ENCODE results near the gene KLHL29.

KLHL29 gene

DNA sequence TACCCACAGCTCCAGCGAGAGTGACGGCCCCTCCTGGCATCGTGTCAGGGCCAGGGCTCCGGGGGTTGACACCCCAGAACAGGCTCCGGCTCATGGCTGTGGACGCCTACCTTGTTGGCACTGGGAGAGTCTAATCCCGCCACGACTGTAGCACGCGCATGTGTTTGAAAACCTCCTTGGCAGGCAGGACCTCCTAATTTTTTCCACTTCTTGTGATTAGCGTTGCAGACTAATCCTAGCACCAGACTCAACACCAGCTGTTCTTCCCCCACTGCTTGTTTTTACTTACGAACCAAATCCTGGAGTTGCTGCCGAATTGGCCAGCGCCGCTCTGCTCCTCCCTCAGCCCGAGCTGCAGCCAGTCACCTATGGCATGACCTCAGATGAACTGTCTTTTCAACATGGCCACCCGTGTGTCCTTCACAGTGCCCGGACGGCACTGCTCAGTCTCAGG is 110.7 kb downstream of the KLHL29 start:
- DNase-seq (ENCODE audit: low spot score) = no peak
- H3K4me3 ChIP-seq = no peak overlapping the region
- H3K27ac ChIP-seq = no peak overlapping the region
- TF ChIP-seq, protein P1, sequence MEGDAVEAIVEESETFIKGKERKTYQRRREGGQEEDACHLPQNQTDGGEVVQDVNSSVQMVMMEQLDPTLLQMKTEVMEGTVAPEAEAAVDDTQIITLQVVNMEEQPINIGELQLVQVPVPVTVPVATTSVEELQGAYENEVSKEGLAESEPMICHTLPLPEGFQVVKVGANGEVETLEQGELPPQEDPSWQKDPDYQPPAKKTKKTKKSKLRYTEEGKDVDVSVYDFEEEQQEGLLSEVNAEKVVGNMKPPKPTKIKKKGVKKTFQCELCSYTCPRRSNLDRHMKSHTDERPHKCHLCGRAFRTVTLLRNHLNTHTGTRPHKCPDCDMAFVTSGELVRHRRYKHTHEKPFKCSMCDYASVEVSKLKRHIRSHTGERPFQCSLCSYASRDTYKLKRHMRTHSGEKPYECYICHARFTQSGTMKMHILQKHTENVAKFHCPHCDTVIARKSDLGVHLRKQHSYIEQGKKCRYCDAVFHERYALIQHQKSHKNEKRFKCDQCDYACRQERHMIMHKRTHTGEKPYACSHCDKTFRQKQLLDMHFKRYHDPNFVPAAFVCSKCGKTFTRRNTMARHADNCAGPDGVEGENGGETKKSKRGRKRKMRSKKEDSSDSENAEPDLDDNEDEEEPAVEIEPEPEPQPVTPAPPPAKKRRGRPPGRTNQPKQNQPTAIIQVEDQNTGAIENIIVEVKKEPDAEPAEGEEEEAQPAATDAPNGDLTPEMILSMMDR (IDR thresholded peaks at IDR 0.05) = no peak

DNA sequence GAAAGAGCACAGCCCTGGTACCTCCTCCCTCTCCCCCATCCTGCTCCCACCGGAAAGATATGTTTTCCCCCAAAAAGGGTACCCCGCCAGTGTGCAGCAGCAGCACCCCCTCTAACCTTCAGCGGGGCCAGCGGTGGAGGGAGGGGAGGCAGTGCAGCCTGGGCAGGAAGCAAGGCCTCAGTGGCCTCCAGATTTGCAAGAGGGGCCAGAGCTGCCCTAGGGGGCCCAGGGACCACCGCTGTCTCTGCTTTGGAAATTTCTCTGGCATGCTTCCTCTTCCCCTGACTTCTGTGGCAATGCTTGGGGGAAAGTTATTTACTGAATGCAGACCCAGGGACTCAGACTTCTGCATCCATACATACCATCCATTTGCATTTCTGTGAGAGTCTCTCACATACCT is 111.5 kb downstream of the KLHL29 start:
- TF ChIP-seq, protein P1 (IDR thresholded peaks at IDR 0.05) = no peak
- H3K4me3 ChIP-seq = no peak overlapping the region
- no peak overlapping the region for H3K27ac ChIP-seq
- no peak for DNase-seq (ENCODE audit: low spot score)

DNA sequence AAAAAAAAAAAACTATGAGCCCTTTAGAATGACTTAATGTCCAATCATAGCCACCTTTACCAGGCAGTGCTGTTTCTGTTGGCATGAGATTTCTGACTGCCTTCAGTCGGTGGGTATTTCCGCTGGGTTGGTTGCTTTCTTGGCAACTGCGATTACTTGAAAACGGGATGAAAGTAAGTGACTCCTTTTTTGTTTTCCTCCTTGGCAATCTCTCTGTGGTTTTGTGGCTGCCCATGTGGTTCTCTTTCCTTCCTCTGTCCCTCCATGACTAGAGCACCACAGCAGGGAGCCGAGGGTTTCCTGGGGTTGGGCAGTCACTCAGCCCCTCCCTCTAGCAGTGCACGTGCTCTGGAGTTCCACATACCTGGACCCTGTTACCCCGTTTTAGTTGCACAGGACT is 112.1 kb downstream of the KLHL29 start:
- Histone ChIP-seq H3K27ac (no peak overlapping the region), H3K4me3 (no peak overlapping the region)
- TF ChIP-seq, protein P1 (IDR thresholded peaks at IDR 0.05) = no peak
- DNase-seq (ENCODE audit: low spot score) = no peak

DNA sequence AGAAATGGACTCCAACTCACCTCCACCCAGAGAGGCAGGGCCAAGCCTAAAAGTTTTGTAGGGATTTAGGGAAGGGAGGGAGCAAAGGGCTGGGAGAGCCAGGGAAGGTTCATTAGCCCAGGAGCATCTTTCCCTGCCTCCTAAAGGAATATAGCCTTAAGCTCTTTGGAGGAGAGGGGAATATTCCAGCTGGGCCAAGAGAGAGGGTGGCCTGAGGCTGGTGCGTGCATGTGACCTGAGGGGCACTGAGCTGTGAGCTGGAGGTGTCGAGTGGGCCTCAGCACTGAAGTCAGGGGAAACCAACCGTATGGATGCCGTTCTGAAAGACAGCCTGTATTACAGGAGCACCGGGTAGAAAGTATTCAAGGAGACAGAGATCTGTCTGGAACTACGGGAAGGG is 112.6 kb downstream of the KLHL29 start:
- no peak for DNase-seq (ENCODE audit: low spot score)
- TF ChIP-seq, protein P1 (IDR thresholded peaks at IDR 0.05) = no peak
- Histone ChIP-seq H3K27ac (no peak overlapping the region), H3K4me3 (no peak overlapping the region)

DNA sequence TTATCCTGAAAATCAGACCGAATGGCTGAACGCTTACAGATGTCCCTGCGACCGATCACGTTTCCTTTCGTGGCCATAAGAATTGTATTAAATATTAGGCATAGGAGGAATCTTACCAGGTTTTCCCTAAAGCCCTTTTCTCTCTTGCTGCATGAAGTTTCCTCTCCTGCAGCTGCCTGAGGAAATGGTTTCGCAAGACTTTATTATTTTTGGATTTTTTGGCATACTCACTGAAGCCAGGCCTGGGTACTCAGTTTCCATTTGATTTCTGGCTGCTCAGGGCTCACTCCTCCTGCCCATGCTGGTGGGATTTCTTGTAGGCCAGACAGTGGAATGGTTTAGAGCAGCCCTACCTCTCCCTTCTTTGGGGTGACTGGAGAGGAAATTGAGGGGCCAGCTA is 114.0 kb downstream of the KLHL29 start:
- Histone ChIP-seq H3K4me3 (no peak overlapping the region), H3K27ac (peak overlapping the region in 1 of 2 donors; percentile 53)
- TF ChIP-seq, protein P1 (IDR thresholded peaks at IDR 0.05) = no peak
- DNase-seq (ENCODE audit: low spot score) = no peak

DNA sequence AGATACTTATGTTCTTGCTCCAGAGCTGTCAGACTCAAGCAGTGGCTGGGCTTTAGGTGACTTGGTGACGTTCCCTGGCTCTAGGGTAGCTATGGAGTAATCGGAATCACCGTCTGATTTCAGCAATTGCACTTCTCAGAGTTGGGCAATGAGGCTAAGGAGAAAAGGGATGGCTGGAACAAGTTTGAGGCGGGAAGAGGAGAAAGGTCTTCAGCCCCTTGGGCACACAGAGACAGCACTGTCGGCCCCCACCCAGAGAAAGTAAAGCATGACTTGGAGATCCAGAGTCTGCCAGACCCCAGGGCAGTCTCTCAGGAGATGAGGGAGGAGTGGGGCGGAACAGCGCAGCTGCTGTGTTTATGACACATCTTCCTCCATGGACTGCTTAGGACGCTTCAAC is 114.5 kb downstream of the KLHL29 start:
- Histone ChIP-seq H3K4me3 (no peak overlapping the region), H3K27ac (peak overlapping the region in 1 of 2 donors; percentile 53)
- no peak for DNase-seq (ENCODE audit: low spot score)
- TF ChIP-seq, protein P1 (IDR thresholded peaks at IDR 0.05) = no peak

DNA sequence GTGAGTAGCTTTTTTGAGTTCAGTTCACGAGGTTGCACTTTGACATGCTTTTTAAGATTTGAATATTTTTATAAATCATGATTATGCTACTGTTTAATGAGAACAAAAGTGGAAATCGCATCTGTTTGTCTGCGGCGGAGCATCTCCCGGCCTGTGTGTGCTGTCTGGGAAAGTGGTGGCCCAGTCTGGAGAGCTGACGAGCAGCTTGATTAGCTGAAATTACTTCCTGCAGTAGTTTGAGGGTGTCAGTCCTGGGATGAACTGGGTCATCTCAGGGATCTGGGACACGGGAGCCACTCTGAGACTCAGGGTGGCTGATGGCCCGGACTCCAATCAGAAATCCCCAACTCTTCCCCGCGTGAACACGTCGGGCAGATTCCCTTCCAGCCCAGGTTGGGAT is 115.9 kb downstream of the KLHL29 start:
- TF ChIP-seq, protein P1 (IDR thresholded peaks at IDR 0.05) = no peak

More for the DNA sequence above, 115.9 kb downstream of the KLHL29 start:
- Histone ChIP-seq H3K27ac (no peak overlapping the region), H3K4me3 (no peak overlapping the region)
- DNase-seq (ENCODE audit: low spot score) = no peak
